Spleen (tissue), 11 donors: ENCODE results near the gene CEP41. TPM values are rescaled to one million over a fixed set of nuclear protein-coding genes. Genes with fewer than 3 reads are reported as not detected.

Source experiments
- DNase-seq: peaks from one replicate; pipeline ENCODE4 v3.0.0-alpha.2; 2020
- H3K27ac ChIP-seq, 8 donors: fragments of 200-600 bp; sonication (generic) in 7 of 8; 1 replicate in 4 of 8; 2 replicates in 4 of 8; pipeline versions ENCODE4 v1.5.0 to v1.8.0; 2016 to 2021; ENCODE audit warnings: inconsistent platforms in 4 of 8, mild to moderate bottlenecking in 4 of 8, moderate library complexity in 1 of 8
- H3K27me3 ChIP-seq, 7 donors: fragments of 200-600 bp; sonication (generic) in 6 of 7; replicated peaks in 1 of 7; 1 replicate in 4 of 7; 2 replicates in 3 of 7; pipeline versions ENCODE4 v1.5.0 to v1.8.0; 2016 to 2021; ENCODE audit warnings: inconsistent platforms in 3 of 7, mild to moderate bottlenecking in 1 of 7
- H3K36me3 ChIP-seq, 6 donors: fragments of 200-600 bp; sonication (generic) in 5 of 6; 1 replicate in 4 of 6; 2 replicates in 2 of 6; pipeline versions ENCODE4 v1.5.0 to v1.8.0; 2016 to 2021; ENCODE audit warnings: inconsistent platforms in 2 of 6
- H3K4me1 ChIP-seq, 6 donors: fragments of 200-600 bp; sonication (generic) in 5 of 6; 1 replicate in 3 of 6; 2 replicates in 3 of 6; pipeline versions ENCODE4 v1.5.0 to v1.8.0; 2016 to 2021; ENCODE audit warnings: inconsistent platforms in 3 of 6
- H3K4me3 ChIP-seq, 8 donors: fragments of 200-600 bp; sonication (generic) in 7 of 8; 1 replicate in 4 of 8; 2 replicates in 4 of 8; pipeline versions ENCODE4 v1.5.0 to v1.8.0; 2016 to 2021; ENCODE audit warnings: inconsistent platforms in 4 of 8, mild to moderate bottlenecking in 4 of 8, moderate library complexity in 2 of 8
- H3K9me3 ChIP-seq, 8 donors: fragments of 200-600 bp; sonication (generic) in 7 of 8; 1 replicate in 4 of 8; 2 replicates in 4 of 8; pipeline versions ENCODE4 v1.5.0 to v1.8.0; 2016 to 2021; ENCODE audit warnings: inconsistent platforms in 4 of 8
- POLR2A ChIP-seq, 3 donors: fragments of 450-650 bp; IDR thresholded peaks; one replicate each; pipeline ENCODE4 v1.5.1; 2017; ENCODE audit warnings: antibody characterized with exemption in 3 of 3, mild to moderate bottlenecking in 1 of 3
- POLR2AphosphoS5 ChIP-seq, 3 donors: sonication (generic); formaldehyde crosslinking; IDR thresholded peaks; one replicate each; pipeline ENCODE4 v1.5.1; 2017; ENCODE audit warnings: antibody characterized with exemption in 3 of 3
- WGBS, 5 donors: extraction: QIAGEN DNeasy Blood & Tissue Kit in 3 of 5; methylation state at CpG; one replicate each; pipeline versions ENCODE4 v1.1.5 to v1.1.7; 2013 to 2018; 5-methylcytosine and 5-hydroxymethylcytosine counted together
- intact Hi-C: fragments of 100-400 bp; cut with DNase I; formaldehyde crosslinking; loops from one replicate; pipeline ENCODE4 v1.15.0; 2023; ENCODE audit warnings: low total_unique reads
- polyA plus RNA-seq, 3 donors: library from polyadenylated mRNA; stranded (reverse); fragments of 200-250 nt; gene quantifications; one replicate each; pipeline ENCODE4 v1.2.1, GENCODE V29; 2013
- total RNA-seq, 7 donors: library from RNA; depleted of rRNA in 3 of 7; stranded (reverse); fragments of >200 nt in 3 of 7; fragmentation: NEBNext Ultra II Directional in 4 of 7; extraction: Animal tissue kit (Norgen Biotek cat#: 25700) in 4 of 7; gene quantifications; one replicate each; pipeline versions ENCODE4 v1.1.0 to v1.2.1, GENCODE V29; 2016 to 2021
- TF ChIP-seq, protein P1 (sequence below), 11 experiments: fragments of 200-600 bp in 7 of 11; fragments of 450-650 bp in 4 of 11; sonication (generic) in 4 of 11; IDR thresholded peaks in 8 of 11; conservative IDR thresholded peaks in 3 of 11; 1 replicate in 7 of 11; 2 replicates in 4 of 11; pipeline versions ENCODE4 v1.4.0 to v1.8.0; 2016 to 2021; ENCODE audit warnings: antibody characterized with exemption in 11 of 11, inconsistent platforms in 4 of 11, mild to moderate bottlenecking in 1 of 11
- donor health status: healthy with polysubstance abuse.
- donor health status: DM: no; HTN: no; CAD: no; lungs with moderate emphysema.
- donor health status: DM: no; HTN: no; CAD: no.
- donor health status: Bipolar disorder and iron deficiency.
- donor health status: healthy.
- donor health status: DM: no; HTN: no; CAD: no.
- donor health status: DM: yes; HTN: yes; CAD: no.

The CEP41 gene
- total and polyA plus RNA-seq, 10 donors: 2.3 to 19.3 (median 12.5) TPM

DNA sequence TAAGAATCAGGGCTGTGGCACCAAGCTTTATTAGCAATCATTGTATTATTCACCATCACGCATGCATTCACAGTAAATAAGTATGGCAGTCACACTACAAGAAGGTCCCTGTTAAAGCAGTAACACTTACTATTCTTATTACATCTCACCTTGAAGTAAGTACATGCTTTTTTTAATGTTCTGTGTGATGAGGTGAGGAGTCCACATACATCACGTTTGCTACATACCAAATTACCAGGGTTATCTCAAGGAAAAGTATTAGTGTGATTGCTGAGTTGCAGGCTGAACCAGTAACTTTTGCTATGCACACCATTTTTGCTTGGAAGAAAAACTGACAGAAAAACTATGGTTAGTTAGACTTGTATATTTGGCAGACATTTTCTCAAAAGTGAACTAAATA is 35.8 kb downstream of the CEP41 start:
- WGBS, 5 donors: 87 to 94% (median 94%) methylated on average over 2 of the region's 2 CpGs
- DNase-seq: no peak
- H3K4me3 ChIP-seq: no peak overlapping the region
- TF ChIP-seq POLR2A (IDR thresholded peaks at IDR 0.05): no peak
- no peak for TF ChIP-seq POLR2AphosphoS5 (IDR thresholded peaks at IDR 0.05)
- TF ChIP-seq, protein P1, sequence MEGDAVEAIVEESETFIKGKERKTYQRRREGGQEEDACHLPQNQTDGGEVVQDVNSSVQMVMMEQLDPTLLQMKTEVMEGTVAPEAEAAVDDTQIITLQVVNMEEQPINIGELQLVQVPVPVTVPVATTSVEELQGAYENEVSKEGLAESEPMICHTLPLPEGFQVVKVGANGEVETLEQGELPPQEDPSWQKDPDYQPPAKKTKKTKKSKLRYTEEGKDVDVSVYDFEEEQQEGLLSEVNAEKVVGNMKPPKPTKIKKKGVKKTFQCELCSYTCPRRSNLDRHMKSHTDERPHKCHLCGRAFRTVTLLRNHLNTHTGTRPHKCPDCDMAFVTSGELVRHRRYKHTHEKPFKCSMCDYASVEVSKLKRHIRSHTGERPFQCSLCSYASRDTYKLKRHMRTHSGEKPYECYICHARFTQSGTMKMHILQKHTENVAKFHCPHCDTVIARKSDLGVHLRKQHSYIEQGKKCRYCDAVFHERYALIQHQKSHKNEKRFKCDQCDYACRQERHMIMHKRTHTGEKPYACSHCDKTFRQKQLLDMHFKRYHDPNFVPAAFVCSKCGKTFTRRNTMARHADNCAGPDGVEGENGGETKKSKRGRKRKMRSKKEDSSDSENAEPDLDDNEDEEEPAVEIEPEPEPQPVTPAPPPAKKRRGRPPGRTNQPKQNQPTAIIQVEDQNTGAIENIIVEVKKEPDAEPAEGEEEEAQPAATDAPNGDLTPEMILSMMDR (IDR thresholded peaks at IDR 0.05 in 8 of 11, conservative IDR thresholded peaks at IDR 0.05 in 3 of 11): no peak
- no peaks in the 10 kb centered on the region for H3K9me3 ChIP-seq
- intact Hi-C loops: no loop called here
- H3K36me3 ChIP-seq: peaks cover 0 to 26% (median 2%) of the 10 kb centered on the region in 6 donors
- no peaks in the 10 kb centered on the region for H3K27me3 ChIP-seq
- H3K4me1 ChIP-seq: no peaks in the 10 kb centered on the region
- no peak overlapping the region for H3K27ac ChIP-seq

DNA sequence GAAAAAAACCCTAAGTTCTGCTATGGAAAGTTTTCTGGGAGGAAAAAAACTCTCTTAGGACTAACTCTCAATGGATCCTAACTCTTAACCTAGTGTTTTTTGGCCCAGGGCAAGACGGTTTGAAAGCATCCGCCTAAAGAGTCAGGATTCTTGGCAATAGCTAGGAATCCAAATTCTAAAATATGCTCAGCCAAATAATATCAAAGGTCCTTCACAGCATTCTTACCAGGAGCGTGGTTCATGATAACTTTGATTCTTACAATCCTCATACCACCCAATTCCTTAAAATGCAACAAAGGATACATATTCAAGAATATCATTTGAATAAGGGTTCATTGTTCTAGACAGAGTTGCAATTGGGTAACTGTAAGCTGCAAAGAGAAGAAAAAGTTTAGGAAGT is 39.2 kb downstream of the CEP41 start:
- no peak for DNase-seq
- intact Hi-C loops: no loop called here
- Histone ChIP-seq H3K27ac (no peak overlapping the region), H3K4me3 (no peak overlapping the region), H3K27me3 (no peaks in the 10 kb centered on the region), H3K36me3 (peaks cover 0 to 33% (median 5%) of the 10 kb centered on the region in 6 donors), H3K4me1 (no peaks in the 10 kb centered on the region), H3K9me3 (no peaks in the 10 kb centered on the region)
- WGBS, 5 donors: 78 to 92% (median 89%) methylated on average over 3 of the region's 3 CpGs
- TF ChIP-seq, protein P1 (IDR thresholded peaks at IDR 0.05 in 8 of 11, conservative IDR thresholded peaks at IDR 0.05 in 3 of 11): no peak
- no peak for TF ChIP-seq POLR2A (IDR thresholded peaks at IDR 0.05)
- TF ChIP-seq POLR2AphosphoS5 (IDR thresholded peaks at IDR 0.05): no peak

DNA sequence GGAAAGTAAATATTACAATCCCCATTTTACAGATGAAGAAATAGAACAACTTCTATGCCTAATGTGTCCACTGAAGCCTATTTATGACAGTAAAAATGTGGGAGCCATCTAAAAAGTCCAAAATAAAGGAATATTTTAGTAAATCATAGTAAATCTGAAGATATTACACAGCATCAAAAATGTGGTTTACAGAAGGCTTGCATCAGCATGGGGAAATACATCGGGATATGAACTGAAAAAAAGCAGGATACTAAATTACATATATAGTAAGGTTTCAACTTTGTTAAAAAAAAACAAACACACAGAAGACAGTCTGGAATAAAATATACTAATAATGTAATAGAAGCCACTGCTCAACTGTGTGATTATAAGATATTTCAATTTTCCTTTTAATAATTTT is 39.7 kb downstream of the CEP41 start:
- WGBS, 5 donors: 80 to 94% (median 83%) methylated on average over 1 of the region's 1 CpG
- TF ChIP-seq POLR2A (IDR thresholded peaks at IDR 0.05): no peak
- TF ChIP-seq POLR2AphosphoS5 (IDR thresholded peaks at IDR 0.05): no peak
- TF ChIP-seq, protein P1 (IDR thresholded peaks at IDR 0.05 in 8 of 11, conservative IDR thresholded peaks at IDR 0.05 in 3 of 11): no peak
- peaks cover 0 to 33% (median 5%) of the 10 kb centered on the region in 6 donors for H3K36me3 ChIP-seq
- no peaks in the 10 kb centered on the region for H3K9me3 ChIP-seq
- H3K4me1 ChIP-seq: no peaks in the 10 kb centered on the region
- H3K27ac ChIP-seq: no peak overlapping the region
- DNase-seq: no peak
- intact Hi-C loops: no loop called here
- no peaks in the 10 kb centered on the region for H3K27me3 ChIP-seq
- no peak overlapping the region for H3K4me3 ChIP-seq

DNA sequence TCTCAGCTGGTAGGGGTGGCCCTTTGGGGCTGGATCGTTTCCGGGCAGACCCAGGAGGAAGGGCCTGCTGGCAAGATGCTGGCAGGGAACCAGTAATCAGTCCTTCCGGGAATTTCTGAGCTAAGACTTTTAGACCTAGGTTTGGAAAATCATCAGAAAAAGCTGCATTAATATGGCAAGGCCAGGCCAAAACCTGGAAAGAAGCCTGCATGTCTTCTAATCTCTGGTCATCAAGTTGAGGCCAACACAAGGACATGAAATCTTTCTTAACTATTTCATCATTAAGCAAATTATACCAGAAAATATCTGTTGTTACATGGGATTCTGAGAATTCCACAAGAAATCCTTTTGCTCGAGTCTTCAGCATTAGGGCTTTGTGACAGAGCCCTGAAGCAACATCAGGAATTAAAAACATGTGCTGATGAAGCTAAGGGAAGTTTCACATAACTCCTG is 40.7 kb downstream of the CEP41 start:
- intact Hi-C loops: no loop called here
- Histone ChIP-seq H3K27ac (peak overlapping the region in 5 of 8 donors; percentile 3 to 34 (median 11)), H3K27me3 (no peaks in the 10 kb centered on the region), H3K4me3 (no peak overlapping the region), H3K4me1 (no peaks in the 10 kb centered on the region), H3K36me3 (peaks cover 0 to 33% (median 5%) of the 10 kb centered on the region in 6 donors), H3K9me3 (no peaks in the 10 kb centered on the region)
- DNase-seq: no peak
- WGBS, 5 donors: 77 to 86% (median 81%) methylated on average over 4 of the region's 4 CpGs
- no peak for TF ChIP-seq POLR2AphosphoS5 (IDR thresholded peaks at IDR 0.05)
- no peak for TF ChIP-seq POLR2A (IDR thresholded peaks at IDR 0.05)
- TF ChIP-seq, protein P1 (IDR thresholded peaks at IDR 0.05 in 8 of 11, conservative IDR thresholded peaks at IDR 0.05 in 3 of 11): no peak
